NT2/D1 (cell line): ENCODE data around the gene PDGFRB.

Experiments
- SUZ12 ChIP-seq: IDR thresholded peaks from 2 replicates; pipeline ENCODE4 v1.6.1; 2011; ENCODE audit not compliant: insufficient read length, insufficient read depth; ENCODE audit errors: extremely low read depth
- YY1 ChIP-seq: IDR thresholded peaks from 2 replicates; pipeline ENCODE4 v1.6.1; 2011; ENCODE audit not compliant: insufficient read length, insufficient read depth
- ZNF274 ChIP-seq: IDR thresholded peaks from 2 replicates; pipeline ENCODE4 v1.6.1; 2011; ENCODE audit warnings: mild to moderate bottlenecking, low read depth, low read length

DNA sequence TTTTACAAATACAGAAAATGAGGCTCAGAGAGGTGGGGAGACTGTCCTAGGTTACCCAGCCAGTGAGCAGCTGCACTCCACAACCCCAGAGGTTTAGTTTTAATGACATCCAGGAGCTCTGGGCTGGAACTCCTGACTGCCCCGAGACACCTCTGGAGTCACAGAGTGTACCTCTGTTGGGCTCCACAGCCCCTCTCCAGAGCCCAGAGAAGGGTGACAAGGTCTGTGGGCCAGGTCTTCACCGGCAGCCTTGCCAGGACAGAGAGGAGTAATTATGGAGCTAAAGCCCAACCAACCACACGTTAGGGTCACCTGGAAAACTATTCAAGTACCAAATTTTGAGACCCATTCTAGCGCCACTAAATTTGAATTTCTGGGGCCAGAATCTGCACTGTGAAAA, 22.1 kb upstream of the PDGFRB start:
- TF ChIP-seq SUZ12: no peak
- no peak for TF ChIP-seq ZNF274
- no peak for TF ChIP-seq YY1
